H4 (cell line): ENCODE data around the gene ANO2. TPM values are rescaled to one million over a fixed set of nuclear protein-coding genes. Genes with fewer than 3 reads are reported as not detected.
A peak's percentile ranks its signal among the peaks of the same experiment; 100 is the strongest.

Source experiments
- DNase-seq: peaks from one replicate; pipeline ENCODE4 v3.0.0-alpha.2; 2015; ENCODE audit warnings: low spot score
- total RNA-seq: library from RNA; depleted of rRNA; stranded (reverse); fragments of >200 nt; shearing (Covaris generic); gene quantifications from 2 replicates; pipeline ENCODE4 v1.2.3, GENCODE V29; 2014

Gene ANO2
- total RNA-seq, 1 experiment from 2014 or later, result 0.89 TPM

DNA sequence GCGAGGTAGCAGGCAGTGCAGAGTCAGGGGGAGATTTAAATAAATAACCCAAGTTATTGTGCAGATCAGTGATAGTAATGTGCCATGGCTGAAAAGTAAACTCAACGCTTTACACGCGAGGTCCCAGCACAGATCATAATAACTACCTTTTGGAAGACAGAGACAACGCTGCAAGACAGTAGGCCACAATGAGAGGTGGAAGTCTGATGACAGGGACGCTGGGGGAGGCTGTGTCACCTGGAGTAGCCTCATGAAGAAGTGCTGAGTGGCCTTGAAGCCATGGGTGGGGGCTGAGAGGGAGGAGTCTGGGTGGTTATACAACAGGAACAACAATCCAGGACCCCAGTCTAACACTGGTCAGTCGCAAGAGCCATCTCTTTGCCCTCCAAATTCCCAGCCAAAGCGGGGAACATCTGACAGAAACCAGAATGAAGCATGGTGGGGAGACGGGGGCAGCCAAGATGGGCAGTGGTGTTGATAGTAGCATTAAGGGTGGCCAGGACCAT, 28.2 kb downstream of the ANO2 start:
- DNase-seq, result no peak

DNA sequence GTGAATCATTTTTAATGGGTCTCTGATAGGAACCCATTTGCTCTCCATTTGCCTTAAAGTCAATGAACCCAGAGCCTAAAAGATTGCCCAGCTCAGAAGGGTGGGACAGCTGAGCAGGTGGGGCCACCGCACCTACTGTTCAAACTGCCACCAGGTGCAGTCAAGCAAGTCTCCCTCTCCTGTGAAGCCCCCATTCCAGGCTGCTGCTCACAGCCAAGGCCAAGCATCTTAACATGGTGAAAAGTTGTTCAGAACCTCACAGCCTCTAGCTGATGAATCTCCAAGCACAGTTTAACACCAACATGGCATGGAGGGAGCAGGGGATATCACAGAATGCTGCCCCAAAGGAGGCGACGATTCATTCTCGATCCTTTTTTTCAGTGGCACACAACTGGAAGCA, 29.5 kb downstream of the ANO2 start:
- no peak for DNase-seq

DNA sequence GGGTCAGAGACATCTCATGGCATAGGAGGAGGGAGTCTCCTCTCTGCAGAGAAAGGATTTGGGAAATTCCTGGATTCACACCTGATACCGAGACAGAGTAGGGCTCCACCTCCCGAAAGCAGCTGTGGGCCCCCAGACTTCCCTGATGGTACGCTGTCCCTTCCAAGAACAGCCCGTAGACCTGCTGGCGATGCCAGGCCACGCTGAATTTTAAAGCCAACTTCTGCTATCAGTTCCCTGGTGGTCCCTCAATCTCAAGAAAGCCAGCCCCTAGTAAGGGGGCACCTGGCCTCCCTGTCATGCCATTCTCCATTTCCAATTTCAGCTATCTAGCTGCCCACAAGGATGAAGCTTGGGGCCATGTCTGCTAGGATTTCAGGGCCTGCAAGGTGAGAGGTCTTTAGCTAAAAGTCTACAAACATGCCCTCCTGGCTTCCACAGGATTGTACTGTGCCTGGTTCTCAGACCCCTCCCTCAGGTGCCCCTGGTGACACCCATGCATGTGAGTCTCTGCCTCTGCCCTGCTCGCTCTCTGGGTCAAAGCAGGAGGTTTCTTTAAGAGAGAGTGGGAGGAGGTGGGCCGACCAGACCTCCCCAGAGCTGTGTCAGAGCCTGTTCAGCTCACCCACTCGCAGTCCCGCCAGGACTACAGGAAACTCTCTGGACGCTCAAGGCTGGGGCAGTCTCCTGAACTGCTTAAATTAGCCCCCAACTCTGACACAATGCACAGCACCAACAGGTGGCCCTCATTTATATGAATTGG, 30.5 kb downstream of the ANO2 start:
- DNase-seq, result no peak

DNA sequence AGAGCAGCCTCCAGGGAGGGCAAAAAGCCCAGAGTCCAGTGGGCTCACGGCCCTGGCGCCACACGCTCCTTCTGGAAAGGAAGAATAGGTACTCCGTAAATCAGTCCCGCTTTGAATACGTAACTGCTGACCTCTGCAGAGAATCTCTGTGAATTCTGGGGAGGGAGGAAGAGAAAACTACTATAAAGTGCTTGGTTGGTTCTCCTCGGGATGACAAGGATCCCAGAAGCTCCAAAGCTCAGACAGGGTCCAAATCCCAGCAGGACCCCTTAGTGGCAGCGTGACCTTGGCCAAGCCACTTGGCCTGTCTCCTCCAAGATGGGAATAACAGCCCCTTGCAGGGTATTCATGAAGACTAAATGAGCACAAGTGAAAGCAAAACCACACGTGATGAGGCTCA, 31.7 kb downstream of the ANO2 start:
- no peak for DNase-seq

DNA sequence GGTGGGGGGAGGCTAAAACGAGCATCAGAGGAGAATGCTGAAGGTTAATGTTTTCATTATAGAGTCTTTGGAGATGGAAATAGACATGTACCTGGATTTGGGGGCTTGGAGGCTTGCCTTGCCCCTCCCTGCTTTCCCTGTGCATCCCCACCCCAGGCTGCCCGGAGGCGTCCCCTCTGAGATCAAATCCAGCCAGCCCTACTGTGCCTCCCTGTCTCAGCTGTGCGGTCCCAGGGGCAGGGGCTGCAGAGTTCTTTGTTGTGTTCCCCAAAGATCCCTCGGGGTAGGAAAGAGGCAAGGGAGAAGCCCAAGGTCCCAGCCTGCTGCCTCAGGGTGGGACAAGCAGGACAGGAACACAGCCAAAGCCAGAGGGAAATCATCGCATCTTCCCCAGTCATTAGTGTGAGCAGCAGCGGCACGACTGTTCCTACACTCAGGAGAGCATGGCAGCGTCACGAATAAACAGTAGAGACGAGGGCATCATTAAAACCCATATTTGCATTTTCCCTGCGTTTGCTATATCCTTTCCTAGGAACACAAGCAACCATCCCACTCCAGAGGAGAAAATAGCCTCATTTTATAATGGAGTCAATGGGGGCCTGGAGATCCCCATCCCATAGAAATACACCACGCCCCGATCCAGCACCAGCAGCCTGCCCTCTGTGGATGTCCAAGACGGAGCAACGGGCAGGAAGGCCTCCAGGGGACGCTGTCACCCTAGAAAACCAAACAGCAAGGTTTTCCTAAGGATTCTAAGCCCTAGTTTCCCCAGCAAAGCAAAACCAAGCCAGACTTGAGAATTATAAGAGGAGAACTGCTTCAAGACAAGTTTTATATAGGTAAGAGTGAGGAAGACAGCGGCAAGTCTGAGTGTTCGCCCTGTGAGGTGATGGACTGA, 32.4 kb downstream of the ANO2 start:
- no peak for DNase-seq

DNA sequence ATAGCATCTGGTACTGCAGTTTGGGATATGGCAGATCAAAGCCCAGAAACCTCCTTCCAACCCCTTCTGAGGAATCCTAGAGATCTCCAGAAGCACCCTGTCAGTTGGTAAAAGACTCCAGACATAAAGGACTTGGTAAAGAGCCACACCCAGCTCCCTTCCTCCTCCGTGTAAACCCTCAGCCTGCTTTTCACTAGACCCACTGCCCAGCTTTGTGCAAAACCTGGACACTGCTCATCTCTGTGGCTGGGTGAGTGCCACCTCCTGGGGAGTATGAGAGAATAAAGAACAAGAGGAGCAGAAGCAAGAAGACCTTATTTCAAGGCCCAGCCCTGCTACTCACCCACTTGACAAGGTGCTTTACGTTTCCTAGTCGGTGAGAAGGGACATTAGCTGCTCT, 33.0 kb downstream of the ANO2 start:
- DNase-seq, result no peak

DNA sequence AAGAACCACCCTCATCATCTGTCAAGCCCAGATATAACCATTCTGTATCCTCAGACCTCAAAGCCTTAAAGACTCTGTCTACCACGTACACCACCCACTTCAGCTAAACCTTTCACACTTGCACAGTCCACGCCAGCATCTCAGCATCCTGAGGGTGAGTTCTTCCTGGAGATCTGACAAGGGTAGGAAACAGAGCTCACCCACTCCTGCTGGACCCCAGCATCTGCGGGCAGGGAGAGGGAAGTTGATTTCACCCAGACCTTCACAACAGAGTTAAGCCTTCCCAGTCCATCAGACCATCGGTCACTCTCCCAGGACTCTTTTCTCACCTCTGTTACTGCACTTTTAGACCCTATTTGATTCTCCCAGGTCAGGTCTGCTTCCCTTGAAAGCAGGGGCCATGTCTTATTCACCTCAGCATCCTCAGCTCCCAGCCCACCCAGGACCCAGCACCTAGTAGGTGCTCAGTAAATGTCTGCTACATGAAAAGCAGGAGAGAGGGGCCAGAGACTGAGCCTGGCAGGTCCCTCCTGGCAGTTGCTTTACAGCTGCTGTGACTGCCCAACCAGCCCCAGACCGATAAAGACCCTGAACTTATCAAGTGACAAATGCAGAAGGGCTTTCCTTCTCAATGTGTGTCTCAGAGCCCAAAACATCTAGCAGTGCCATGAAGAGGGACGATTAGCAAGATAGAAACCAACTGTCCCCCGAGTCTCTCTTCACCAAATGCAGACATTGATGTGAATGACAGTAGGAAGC, 34.1 kb downstream of the ANO2 start:
- no peak for DNase-seq

DNA sequence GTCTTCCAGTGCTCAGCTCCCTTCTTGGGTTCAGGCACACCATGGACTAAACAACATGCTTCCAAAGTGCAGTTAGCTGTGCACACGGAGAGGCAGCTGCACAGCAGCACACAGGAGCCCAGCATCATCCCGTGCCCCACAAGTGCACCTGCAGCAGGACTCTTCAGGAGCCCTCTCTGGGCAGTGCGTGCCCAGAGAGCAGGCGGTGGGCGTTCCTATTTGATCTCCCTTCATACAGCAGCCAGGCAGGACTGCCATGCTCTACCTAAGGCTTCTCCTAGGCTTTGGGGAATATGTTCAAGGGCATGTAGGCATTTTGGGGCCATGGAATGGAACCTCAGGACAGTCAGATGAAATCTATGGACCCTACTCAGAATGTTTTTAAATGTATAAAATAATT, 35.5 kb downstream of the ANO2 start:
- no peak for DNase-seq

DNA sequence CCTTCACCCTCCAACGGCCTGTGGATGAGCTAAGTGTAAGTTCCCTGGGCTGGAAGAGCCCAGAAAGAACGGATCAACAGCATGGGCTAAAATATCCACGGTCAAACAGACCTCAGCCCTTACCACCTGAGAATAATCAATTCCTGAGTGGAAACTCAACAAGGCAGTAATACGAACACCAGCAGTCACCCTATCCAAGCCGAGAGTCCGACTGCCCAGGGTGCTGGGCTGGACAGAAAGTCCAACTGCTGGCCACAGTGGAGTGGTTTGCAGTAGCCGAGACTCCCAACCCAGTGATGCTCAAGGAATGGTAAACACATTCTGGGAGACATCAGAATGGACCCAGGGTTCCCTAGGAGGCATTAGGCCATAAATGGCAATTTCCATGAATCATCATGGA, 36.8 kb downstream of the ANO2 start:
- DNase-seq, result no peak

DNA sequence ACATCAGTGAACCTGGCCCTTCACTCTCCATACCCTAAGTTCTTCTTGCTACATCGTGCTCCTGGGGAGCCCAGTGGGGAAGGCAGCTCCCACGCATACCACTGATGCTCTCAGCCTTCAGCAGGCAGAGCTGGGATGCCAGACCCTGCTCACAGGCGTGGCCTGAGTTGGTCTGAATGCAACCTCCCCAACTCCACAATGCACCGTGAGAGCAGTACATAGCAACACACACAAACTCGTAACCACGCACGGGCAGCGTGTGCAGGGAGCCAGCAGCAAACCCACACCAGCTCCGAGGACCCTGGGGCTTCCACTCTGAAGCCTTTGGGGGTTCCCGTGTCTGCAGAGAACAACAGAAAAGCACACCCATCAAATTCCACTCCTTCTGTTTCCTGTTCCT, 37.3 kb downstream of the ANO2 start:
- DNase-seq, result no peak

DNA sequence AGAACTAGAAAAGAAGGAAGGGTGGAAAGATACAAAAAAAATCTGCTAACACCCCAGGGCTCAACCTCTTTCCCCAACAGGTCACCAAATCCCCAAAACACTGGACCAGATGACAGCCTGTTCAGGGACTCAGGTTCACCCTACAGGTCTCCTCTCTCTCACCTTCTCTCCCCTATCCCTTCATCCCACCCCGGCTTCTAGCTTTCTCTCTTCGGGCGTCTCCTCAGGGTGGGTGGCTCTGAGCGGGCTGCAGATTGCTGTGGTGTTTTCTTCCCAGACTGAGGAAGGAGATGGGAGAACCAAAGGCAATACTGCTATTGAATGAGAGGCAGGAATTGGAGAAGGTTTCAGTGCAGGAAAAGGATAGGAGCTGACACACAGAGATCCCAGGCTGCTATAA, 39.3 kb downstream of the ANO2 start:
- no peak for DNase-seq

DNA sequence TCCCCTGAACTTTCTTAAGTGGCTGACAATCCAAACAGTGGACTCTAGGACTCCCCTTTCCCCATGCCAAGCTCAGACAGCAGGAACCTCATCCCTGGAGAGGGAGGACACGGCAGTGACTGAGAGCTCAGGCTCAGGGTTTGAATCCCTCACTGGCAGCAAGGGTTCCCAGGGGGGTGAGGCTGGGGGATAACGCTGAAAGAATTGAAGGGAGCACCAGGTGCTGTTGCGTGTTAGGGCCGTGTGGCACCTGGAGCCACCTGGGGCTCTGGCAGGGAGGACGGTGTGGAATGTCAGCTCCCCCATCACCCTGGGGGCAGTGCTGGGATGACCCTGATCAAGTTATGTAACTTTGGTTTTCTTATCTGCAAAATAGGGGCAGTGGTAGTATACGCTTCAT, 40.1 kb downstream of the ANO2 start:
- DNase-seq, result no peak

DNA sequence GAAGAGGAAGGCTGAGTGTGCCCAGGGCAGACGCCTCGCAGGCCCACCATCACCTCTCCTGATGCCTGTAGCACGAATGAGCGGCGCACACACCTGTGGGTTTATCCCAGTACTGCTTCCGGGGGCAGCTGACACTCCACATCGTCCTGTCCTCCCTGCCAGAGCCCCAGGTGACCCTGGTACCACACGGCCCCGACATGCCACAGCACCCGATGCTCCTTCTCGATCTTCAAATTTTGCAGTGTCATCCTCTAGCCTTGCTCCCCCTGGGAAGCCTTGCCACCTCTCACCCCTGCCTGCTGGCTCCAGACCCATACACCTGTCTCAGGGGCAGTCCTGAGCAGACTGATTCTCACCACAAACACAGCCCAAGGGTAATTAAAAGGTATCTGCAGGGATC, 40.6 kb downstream of the ANO2 start:
- DNase-seq, result no peak

DNA sequence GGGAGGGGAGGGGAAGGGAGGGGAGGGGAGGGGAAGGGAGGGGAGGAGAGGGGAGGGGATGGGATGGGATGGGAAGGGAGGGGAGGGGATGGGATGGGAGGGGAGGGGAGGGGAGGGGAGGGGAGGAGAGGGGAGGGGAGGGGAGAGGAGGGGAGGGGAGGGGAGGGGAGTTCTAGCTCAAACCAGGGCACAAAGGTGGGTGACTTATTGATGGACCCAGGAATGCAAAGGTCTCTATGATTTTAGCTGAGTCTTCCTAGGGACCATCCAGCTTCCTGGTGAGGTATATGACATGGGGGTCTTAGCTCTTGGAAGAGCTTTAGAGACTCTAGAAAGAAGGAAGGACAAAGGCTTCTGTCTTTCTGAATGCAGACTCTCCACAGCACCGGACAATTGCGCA, 42.3 kb downstream of the ANO2 start:
- no peak for DNase-seq

DNA sequence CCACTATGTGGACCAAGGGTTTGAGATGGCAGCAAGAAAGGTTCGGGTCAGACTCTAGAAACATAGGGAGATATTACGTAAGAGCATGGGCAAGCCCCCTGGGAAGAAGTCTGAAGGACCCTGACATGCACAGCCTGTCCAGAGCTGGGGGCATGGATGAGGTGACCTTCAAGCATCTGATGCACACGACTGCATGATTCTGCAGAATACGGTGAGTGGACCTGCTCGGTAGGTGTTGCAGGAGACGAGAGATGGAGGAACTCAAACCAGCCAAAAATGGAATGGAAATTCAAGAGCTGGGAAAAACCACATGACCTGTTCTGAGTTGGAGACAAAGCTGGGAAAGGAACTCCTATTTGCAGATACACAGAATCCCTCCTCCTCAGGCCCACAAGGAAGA, 43.6 kb downstream of the ANO2 start:
- no peak for DNase-seq

DNA sequence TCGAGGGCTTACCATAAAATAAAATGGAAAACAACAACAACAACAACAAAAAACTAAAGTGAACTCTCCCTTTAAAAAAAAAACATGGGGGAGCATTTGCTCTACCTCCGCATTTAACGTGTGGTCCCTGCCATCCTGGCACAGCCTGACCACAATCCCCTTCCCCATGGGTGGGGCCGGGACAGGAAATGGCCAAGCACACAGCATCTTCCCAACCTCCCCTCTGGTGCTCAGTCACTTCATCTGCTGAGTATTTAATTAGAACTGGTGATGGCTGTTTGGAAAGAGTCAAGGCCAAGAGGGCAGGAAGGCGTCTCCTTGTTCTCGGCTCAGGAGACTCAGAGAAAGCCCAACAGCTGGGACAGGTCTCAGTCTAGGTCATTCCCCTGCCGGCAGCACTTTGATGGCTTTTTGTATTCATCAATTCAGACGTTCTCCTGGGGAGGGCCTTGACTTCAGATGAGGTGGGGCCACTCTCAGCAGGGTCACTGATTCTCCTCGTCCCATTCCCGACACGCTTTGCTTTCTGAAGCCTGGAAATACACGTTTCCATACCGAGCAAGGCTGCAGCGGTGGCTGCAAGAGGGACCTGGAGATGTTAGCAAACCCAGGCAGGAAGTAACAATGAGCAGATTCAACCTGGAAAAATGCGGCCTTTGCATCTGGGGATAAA, 44.4 kb downstream of the ANO2 start:
- DNase-seq, result no peak

DNA sequence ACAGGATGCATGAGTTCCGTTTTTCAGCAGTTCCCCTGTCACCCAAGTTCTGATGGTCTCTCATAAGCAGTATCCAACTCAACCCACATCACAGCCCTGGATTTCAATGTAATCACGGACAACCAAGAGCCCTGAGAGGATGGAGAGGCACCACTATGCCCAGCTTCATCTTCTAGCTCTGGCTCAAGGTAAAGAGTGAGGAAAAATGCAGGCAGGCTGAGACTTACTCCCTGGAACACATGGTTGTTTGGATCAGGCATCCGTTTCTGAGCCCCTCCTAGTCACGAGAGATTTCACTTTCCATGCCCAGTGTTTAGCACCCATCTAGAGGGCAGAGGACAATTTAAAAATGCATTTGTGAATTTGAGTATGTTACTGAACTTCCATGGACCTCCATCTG, 45.0 kb downstream of the ANO2 start:
- DNase-seq, result no peak

DNA sequence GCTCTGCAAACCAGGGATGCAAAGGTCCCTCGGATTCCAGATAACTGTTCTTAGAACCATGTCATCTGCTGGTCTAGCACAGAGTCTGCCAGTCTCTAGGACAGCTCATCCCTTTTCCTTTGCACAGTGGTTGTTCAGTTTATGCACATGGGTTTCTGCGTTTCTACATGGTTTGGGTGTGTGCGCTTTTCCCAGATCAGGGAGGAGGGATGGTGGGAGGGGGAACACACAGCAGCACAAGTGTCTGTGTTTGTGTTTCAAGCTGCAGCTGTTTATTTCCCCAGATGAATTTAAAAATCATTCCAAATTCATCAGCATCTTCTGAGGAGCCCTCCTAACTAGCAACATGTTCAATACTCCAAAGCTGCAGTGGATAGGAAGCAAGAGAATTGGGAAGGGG, 45.4 kb downstream of the ANO2 start:
- DNase-seq, result no peak

DNA sequence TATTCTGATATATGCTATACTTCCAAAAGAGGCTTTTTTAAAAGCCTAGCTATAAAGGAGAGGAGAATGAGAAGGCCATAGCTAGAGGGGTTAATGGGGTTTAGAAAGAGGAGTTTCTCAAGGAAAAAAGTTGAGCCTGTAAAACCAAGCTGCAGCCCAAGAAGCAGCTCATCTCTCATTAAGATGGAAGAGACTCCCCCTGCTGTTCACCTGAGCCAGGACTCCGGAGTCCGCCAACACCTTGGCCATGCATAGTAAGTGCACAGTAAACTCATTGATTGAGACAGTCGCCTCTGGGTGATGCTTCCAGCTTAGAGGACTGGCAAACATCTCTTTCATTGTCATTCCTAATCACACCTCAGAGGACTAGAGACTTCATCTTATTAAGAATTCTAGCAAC, 46.2 kb downstream of the ANO2 start:
- no peak for DNase-seq

DNA sequence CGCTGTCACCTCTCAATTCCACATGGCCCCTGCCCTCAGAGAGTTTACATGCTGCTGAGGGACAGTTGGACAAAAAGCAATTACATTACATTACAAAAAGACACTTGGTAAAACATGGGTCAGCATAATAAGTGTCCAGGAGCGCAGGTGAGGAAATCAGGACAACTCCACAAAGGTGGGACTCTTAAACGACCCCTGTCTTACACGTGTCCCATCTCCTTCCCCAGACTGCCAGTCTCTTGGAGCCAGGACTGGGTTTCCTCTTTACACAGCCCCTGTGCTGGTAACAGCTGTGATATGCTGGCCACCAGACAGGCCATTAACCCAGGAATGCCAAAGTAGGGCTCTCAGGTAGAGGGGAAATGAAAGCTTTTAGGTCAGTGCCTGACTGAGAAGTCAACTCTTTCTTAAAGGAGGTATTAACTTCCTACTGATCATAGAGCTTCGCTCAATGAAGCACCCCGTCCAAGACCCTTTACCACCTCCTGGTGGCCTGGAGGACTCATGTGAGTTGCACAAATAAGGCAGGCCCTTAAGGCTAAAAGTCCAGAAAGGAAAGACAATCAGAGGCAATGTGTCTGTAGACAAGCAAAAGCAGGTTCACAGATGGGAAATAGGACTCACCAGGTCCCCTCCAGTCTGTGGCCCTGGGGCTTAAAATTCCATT, 55.5 kb downstream of the ANO2 start:
- peak; percentile 41 for DNase-seq

DNA sequence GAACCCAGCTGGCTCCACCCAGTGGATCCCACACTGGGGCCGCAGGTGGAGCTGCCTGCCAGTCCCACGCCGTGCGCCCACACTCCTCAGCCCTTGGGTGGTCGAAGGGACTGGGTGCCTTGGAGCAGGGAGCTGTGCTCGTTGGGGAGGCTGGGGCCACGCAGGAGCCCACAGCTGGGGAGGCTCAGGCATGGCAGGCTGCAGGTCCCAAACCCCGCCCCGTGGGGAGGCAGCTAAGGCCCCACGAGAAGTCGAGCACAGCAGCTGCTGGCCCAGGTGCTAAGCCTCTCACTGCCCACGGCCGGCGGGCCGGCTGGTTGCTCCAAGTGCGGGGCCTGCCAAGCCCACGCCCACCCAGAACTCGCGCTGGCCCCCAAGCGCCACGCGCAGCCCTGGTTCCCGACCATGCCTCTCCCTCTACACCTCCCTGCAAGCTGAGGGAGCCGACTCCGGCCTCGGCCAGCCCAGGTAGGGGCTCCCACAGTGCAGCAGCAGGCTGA, 56.2 kb downstream of the ANO2 start:
- no peak for DNase-seq
